Aorta (tissue), 5 donors: ENCODE measurements around the gene DNAAF9. TPM values are rescaled to one million over a fixed set of nuclear protein-coding genes. Genes with fewer than 3 reads are reported as not detected.
"Not testable (repeated sequence)": the region's sequence is repeated elsewhere in the genome, so short reads cannot be mapped to it uniquely, and the experiment has no call there.

Experiments used
- ATAC-seq: fragments of 200-7000 bp; cut with Tn5 transposase; one replicate; pipeline ENCODE4 v1.9.1; 2022; ENCODE audit warnings: moderate library complexity; ENCODE audit not compliant: low FRiP score
- DNase-seq, 2 donors: peaks; one replicate each; pipeline ENCODE4 v3.0.0-alpha.2; 2020
- H3K27ac ChIP-seq, 2 donors: one replicate each; pipeline ENCODE4 v1.5.1; 2013; ENCODE audit warnings: low read length in 2 of 2, mild to moderate bottlenecking in 2 of 2, moderate library complexity in 2 of 2, control low read depth in 1 of 2, inconsistent platforms in 1 of 2, low read depth in 1 of 2
- H3K27me3 ChIP-seq, 2 donors: one replicate each; pipeline ENCODE4 v1.6.1; 2013; ENCODE audit warnings: control low read depth in 1 of 2, low read length in 1 of 2, mild to moderate bottlenecking in 1 of 2, moderate library complexity in 1 of 2; ENCODE audit not compliant: insufficient read depth in 2 of 2, control insufficient read depth in 1 of 2
- H3K36me3 ChIP-seq, 2 donors: one replicate each; pipeline ENCODE4 v1.6.1; 2013; ENCODE audit warnings: control low read depth in 1 of 2, low read length in 1 of 2, mild to moderate bottlenecking in 1 of 2; ENCODE audit not compliant: insufficient read depth in 2 of 2, control insufficient read depth in 1 of 2
- H3K4me1 ChIP-seq, 2 donors: one replicate each; pipeline ENCODE4 v1.6.1; 2013; ENCODE audit warnings: low read length in 2 of 2, control low read depth in 1 of 2, mild to moderate bottlenecking in 1 of 2, moderate library complexity in 1 of 2; ENCODE audit not compliant: insufficient read depth in 2 of 2, control insufficient read depth in 1 of 2
- H3K4me3 ChIP-seq, 2 donors: one replicate each; pipeline ENCODE4 v1.5.1; 2013; ENCODE audit warnings: low read length in 2 of 2, control low read depth in 1 of 2, mild to moderate bottlenecking in 1 of 2
- H3K9me3 ChIP-seq: one replicate; pipeline ENCODE4 v1.6.1; 2013; ENCODE audit warnings: mild to moderate bottlenecking, low read length; ENCODE audit not compliant: control insufficient read depth
- whole genome bisulfite sequencing, 2 donors: extraction: QIAGEN DNeasy Blood & Tissue Kit; methylation state at CpG; one replicate each; pipeline ENCODE4 v1.1.7; 2013; 5-methylcytosine and 5-hydroxymethylcytosine counted together
- intact Hi-C, 2 donors: fragments of 100-400 bp; cut with DNase I; formaldehyde crosslinking; loops; one replicate each; pipeline versions ENCODE4 v1.14.2 to v1.15.0; 2022
- polyA plus RNA-seq, 2 donors: library from polyadenylated mRNA; stranded (reverse); fragments of 200-250 nt; gene quantifications; one replicate each; pipeline ENCODE4 v1.2.3, GENCODE V29; 2013
- total RNA-seq, 2 donors: library from RNA; stranded (reverse); fragmentation: NEBNext Ultra II Directional; extraction: Animal tissue kit (Norgen Biotek cat#: 25700); gene quantifications; one replicate each; pipeline ENCODE4 v1.2.1, GENCODE V29; 2021
- donor health status: healthy with polysubstance abuse.
- donor health status: Bipolar disorder and iron deficiency.
- donor health status: DM: no; HTN: no; CAD: no.
- donor health status: DM: no; HTN: no; CAD: no.
- donor health status: DM: yes; HTN: yes; CAD: no.

DNAAF9 gene
- total and polyA plus RNA-seq, 4 donors, result 5.6 to 32.2 (median 17.2) TPM

DNA sequence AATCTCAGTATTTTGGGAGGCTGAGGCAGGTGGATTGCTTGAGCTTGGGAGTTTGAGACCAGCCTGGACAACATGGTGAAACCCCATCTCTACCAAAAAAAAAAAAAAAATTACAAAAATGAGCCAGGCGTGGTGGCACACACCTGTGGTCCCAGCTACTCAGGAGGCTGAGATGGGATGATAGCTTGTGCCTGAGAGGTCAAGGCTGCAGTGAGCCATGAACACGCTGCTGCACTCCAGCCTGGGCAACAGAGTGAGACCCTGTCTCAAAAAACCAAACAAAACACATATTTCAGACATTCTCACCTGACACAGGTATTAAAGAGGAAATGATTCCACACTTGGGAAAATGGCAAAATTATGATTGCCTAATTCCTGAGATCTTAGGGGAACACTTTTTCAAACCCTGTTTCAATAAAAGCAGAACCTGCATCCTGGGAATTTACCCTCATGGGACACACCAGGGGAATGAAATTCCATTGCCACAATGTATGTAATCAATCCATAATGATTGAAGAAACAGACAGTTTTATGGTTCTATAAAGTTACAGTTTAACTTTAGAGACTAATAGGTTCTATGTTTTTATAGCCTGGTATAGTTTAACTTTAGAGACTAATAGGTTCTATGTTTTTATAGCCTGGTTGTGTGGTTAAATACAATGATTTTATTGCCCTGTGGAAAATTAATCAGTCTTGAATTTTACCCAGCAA, 29.6 kb upstream of the DNAAF9 start:
- DNase-seq (no peak), ATAC-seq (no peak)
- H3K36me3 ChIP-seq, result no peaks in the 10 kb centered on the region
- intact Hi-C loops, result no loop called here
- no peaks in the 10 kb centered on the region for H3K9me3 ChIP-seq
- H3K4me1 ChIP-seq, result no peaks in the 10 kb centered on the region
- no peak overlapping the region for H3K4me3 ChIP-seq
- H3K27ac ChIP-seq, result no peak overlapping the region
- no peaks in the 10 kb centered on the region for H3K27me3 ChIP-seq
- WGBS, 2 donors, result 89 to 90% methylated on average over 2 of the region's 2 CpGs

DNA sequence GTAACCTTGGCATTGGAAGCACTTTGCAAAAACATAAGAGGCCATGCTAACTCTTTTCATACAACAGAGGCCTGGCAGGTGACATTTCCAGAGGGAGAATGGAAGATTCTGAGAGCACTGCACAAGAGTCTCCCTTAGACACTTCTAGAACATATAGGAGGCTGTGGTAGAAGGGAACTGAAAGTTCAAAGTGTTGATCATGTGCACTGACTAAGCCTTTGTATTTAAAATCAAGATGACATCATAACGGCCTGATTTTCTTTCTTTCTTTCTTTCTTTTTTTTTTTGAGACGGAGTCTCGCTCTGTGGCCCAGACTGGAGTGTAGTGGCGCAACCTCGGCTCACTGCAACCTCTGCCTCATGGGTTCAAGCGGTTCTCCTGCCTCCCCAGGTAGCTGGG, 26.8 kb upstream of the DNAAF9 start:
- WGBS, 2 donors, result 94 to 95% methylated on average over 6 of the region's 6 CpGs
- no peak for ATAC-seq
- intact Hi-C loops, result no loop called here
- Histone ChIP-seq H3K27me3 (no peaks in the 10 kb centered on the region), H3K27ac (no peak overlapping the region), H3K4me3 (no peak overlapping the region), H3K4me1 (no peaks in the 10 kb centered on the region), H3K9me3 (no peaks in the 10 kb centered on the region), H3K36me3 (no peaks in the 10 kb centered on the region)
- DNase-seq, result no peak

DNA sequence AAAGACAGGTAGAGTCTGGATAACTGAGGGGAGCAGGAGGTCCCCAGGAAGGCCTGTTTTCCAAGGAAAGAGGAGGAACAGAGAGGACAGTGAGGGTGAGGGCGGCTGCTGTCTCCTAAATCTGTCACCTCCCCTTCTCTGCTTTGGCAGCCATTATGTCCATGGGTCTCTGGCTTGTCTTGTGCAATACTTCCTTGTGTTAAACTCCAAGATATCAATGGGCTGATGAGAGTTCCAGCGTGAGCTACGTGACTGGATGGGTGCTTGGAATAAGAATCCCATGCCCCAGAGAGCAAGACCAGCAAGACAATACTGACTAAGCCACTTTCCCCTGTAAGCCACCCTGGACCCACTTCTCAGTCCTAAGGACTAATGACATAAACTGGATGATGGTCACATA, 26.3 kb upstream of the DNAAF9 start:
- ATAC-seq, result no peak
- intact Hi-C loops, result no loop called here
- Histone ChIP-seq H3K27ac (no peak overlapping the region), H3K4me3 (no peak overlapping the region), H3K36me3 (no peaks in the 10 kb centered on the region), H3K9me3 (no peaks in the 10 kb centered on the region), H3K27me3 (no peaks in the 10 kb centered on the region), H3K4me1 (no peaks in the 10 kb centered on the region)
- WGBS, 2 donors, result 89 to 92% methylated on average over 3 of the region's 3 CpGs
- no peak for DNase-seq

DNA sequence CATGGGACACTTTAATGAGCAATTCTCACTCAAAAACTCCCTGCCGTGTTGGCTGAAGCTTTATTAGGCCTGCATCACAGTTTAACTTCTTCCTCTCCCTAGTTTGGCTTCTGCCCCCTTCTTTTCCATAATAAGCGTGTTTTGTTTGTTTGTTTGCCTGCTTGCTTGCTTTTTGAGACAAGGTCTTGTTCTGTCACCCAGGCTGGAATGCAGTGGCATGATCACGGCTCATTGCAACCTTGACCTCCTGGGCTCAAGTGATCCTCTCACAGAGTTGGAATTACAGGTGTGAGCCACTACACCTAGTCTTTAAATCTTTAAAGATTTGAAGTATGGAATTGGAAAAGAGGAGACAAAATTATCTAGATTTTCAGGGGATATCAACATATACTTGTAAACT, 25.4 kb upstream of the DNAAF9 start:
- H3K9me3 ChIP-seq, result no peaks in the 10 kb centered on the region
- no peaks in the 10 kb centered on the region for H3K36me3 ChIP-seq
- H3K4me3 ChIP-seq, result no peak overlapping the region
- no peaks in the 10 kb centered on the region for H3K4me1 ChIP-seq
- intact Hi-C loops, result no loop called here
- H3K27me3 ChIP-seq, result no peaks in the 10 kb centered on the region
- no peak overlapping the region for H3K27ac ChIP-seq
- 93 to 96% methylated on average over 3 of the region's 3 CpGs for WGBS, 2 donors
- ATAC-seq (no peak), DNase-seq (no peak)

DNA sequence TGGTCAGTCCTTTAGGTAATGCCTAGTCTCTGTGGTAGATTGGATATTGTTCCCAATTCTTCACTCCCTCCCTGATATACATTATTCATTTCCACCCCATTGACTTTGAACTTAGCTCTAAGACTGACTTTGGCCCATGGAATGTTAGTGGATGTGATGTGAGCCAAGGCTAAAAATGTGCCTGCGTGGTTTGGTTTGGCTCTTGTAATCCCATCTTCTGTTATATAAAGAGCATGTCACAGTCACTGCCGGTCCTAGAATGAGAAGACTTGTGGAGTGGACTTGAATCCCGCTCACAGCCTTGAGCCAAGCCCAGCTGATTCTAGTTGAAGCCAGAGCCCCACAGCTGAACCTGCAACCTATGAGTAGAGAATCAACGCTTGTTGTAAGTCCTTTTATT, 23.6 kb upstream of the DNAAF9 start:
- Histone ChIP-seq H3K4me1 (no peaks in the 10 kb centered on the region), H3K27ac (peak overlapping the region in 1 of 2 donors; percentile 73), H3K9me3 (no peaks in the 10 kb centered on the region), H3K4me3 (no peak overlapping the region), H3K27me3 (no peaks in the 10 kb centered on the region), H3K36me3 (no peaks in the 10 kb centered on the region)
- ATAC-seq (no peak), DNase-seq (no peak)
- 5 to 9% methylated on average over 4 of the region's 4 CpGs for WGBS, 2 donors
- intact Hi-C loops, result no loop called here

DNA sequence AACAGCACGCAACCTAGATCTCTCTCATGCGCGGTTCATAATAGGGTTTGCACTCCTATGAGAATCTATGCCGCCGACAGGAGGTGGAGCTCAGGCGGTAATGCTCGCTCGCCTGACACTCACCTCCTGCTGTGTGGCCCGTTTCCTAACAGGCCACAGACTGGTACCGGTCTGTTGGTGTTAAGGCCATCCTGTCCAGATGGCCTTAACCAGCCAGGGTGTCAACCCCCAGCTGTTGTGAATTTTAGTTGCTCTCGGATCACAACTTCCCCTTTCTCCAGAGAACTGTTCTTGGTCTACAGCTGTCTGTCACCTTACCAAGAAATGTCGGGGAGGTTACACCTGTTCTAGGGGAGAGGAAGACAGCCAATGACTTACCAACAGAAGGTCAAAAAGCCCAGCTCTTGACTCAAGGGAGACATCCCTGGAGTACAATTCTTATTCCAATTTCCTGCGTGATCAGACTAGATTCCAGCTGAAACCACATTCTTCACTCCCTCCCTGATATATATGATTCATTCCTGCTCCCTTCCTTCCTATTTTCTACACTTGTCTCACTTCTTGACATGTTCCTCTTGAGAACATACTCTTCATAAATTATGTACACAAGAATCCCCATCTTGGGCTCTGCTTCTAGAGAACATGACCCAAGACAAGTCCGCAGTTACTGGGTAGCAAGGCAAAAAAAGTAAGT, 23.1 kb upstream of the DNAAF9 start:
- Histone ChIP-seq H3K9me3 (no peaks in the 10 kb centered on the region), H3K36me3 (no peaks in the 10 kb centered on the region), H3K27ac (no peak overlapping the region), H3K4me1 (no peaks in the 10 kb centered on the region), H3K4me3 (no peak overlapping the region), H3K27me3 (no peaks in the 10 kb centered on the region)
- DNase-seq (peak in 1 of 2 donors; percentile 50), ATAC-seq (no peak)
- intact Hi-C loops, result no loop called here
- 88 to 90% methylated on average over 14 of the region's 14 CpGs for WGBS, 2 donors

DNA sequence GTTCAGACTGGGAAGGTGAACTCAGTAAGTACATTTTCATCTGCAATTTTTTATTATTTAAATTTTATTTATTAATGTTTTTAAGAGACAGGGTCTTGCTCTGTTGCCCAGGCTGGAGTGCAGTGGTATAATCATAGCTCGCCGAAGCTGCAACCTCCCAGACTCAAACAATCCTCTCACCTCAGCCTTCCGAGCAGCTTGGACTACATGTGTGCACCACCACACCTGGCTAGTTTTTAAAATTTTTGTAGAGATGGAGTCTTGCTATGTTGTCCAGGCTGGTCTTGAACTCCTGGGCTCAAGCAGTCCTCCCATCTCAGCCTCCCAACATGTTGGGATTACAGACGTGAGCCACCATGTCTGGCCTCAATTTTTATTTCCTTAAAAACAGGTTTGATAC, 19.3 kb upstream of the DNAAF9 start:
- H3K27me3 ChIP-seq, H3K4me1 ChIP-seq, DNase-seq, H3K4me3 ChIP-seq, ATAC-seq, intact Hi-C loops, H3K27ac ChIP-seq, H3K9me3 ChIP-seq, H3K36me3 ChIP-seq: not testable (repeated sequence)
- 71 to 92% methylated on average over 4 of the region's 4 CpGs for WGBS, 2 donors

DNA sequence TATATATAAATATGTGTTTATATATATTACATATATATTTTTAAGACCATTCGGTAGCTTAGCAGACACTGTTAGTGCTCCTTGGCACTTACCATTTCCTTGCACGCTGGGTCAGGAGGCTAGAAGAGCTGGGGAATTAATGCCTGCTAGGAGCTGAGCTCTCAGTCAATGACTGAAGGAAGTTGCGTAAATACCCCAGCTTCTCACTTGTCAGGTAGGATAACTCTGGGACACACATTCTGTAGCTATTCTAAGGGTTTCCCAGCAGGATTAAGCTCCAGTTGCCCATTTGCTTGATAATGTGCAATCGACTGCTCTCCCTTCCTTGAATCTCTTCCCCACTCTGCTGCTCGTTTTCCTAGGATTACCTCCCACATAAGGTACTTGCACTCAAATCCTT, 15.7 kb upstream of the DNAAF9 start:
- Histone ChIP-seq H3K9me3 (no peaks in the 10 kb centered on the region), H3K4me3 (no peak overlapping the region), H3K27me3 (no peaks in the 10 kb centered on the region), H3K4me1 (no peaks in the 10 kb centered on the region), H3K27ac (no peak overlapping the region), H3K36me3 (no peaks in the 10 kb centered on the region)
- no peak for DNase-seq
- intact Hi-C loops, result no loop called here
- 51 to 63% methylated on average over 5 of the region's 5 CpGs for WGBS, 2 donors
- no peak for ATAC-seq

DNA sequence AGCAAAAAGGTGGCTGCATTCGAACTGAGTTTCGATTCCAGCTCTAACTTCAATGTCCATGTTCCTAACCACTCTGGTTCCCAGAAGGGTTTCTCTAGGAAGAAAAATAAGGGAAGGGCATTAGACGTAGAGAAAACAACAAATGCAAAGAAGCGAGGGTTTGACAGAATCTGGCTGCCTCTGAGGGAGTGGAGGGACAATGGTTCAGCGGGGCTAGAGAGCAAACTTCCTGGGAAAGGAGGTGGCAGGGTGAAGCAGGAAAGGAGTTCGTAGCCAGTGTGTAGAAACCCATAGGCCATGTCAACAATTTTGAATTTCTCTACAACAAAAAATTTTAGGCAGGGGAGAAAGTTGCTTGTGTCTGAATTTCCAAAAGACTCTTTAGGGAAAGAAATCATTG, 14.5 kb upstream of the DNAAF9 start:
- no peaks in the 10 kb centered on the region for H3K4me1 ChIP-seq
- 71 to 75% methylated on average over 6 of the region's 6 CpGs for WGBS, 2 donors
- H3K36me3 ChIP-seq, result no peaks in the 10 kb centered on the region
- intact Hi-C loops, result no loop called here
- H3K27me3 ChIP-seq, result no peaks in the 10 kb centered on the region
- no peak overlapping the region for H3K4me3 ChIP-seq
- ATAC-seq (no peak), DNase-seq (no peak)
- H3K9me3 ChIP-seq, result no peaks in the 10 kb centered on the region
- no peak overlapping the region for H3K27ac ChIP-seq
